Measurements from ENCODE around the gene LRBA.

LRBA gene

GRCh38 chr4:150253416-150253815 is 761.7 kb downstream of the LRBA start:
- no peak for DNase-seq (ENCODE audit: low read depth)
- TF ChIP-seq CTCF (IDR thresholded peaks at IDR 0.05; ENCODE audit: control insufficient read depth, insufficient read depth, low read depth, low read length, missing control alignments), result no peak

GRCh38 chr4:150252741-150253140 is 762.3 kb downstream of the LRBA start:
- no peak overlapping the region for H3K4me3 ChIP-seq (ENCODE audit: control insufficient read depth, low read depth, low read length)
- TF ChIP-seq CTCF (IDR thresholded peaks at IDR 0.05; ENCODE audit: control insufficient read depth, insufficient read depth, low read depth, low read length, missing control alignments), result no peak
- DNase-seq (ENCODE audit: low read depth), result no peak

More at GRCh38 chr4:150253416-150253815, 761.7 kb downstream of the LRBA start:
- H3K4me3 ChIP-seq (ENCODE audit: control insufficient read depth, low read depth, low read length), result no peak overlapping the region

GRCh38 chr4:150252306-150252705 is 762.8 kb downstream of the LRBA start:
- no peak overlapping the region for H3K4me3 ChIP-seq (ENCODE audit: control insufficient read depth, low read depth, low read length)
- no peak for TF ChIP-seq CTCF (IDR thresholded peaks at IDR 0.05; ENCODE audit: control insufficient read depth, insufficient read depth, low read depth, low read length, missing control alignments)
- DNase-seq (ENCODE audit: low read depth), result no peak

GRCh38 chr4:150251752-150252190 is 763.3 kb downstream of the LRBA start:
- DNase-seq (ENCODE audit: low read depth), result no peak
- H3K4me3 ChIP-seq (ENCODE audit: control insufficient read depth, low read depth, low read length), result no peak overlapping the region
- TF ChIP-seq CTCF (IDR thresholded peaks at IDR 0.05; ENCODE audit: control insufficient read depth, insufficient read depth, low read depth, low read length, missing control alignments), result no peak

- no peak for DNase-seq (ENCODE audit: low read depth)
- no peak overlapping the region for H3K4me3 ChIP-seq (ENCODE audit: control insufficient read depth, low read depth, low read length)
- no peak for TF ChIP-seq CTCF (IDR thresholded peaks at IDR 0.05; ENCODE audit: control insufficient read depth, insufficient read depth, low read depth, low read length, missing control alignments)
These were observed 764.0 kb downstream of the LRBA start for GRCh38 chr4:150250998-150251651.

- H3K4me3 ChIP-seq (ENCODE audit: control insufficient read depth, low read depth, low read length), result no peak overlapping the region
- no peak for DNase-seq (ENCODE audit: low read depth)
- TF ChIP-seq CTCF (IDR thresholded peaks at IDR 0.05; ENCODE audit: control insufficient read depth, insufficient read depth, low read depth, low read length, missing control alignments), result no peak
These were observed 764.6 kb downstream of the LRBA start for GRCh38 chr4:150250293-150250997.
